HepG2 (cell line): ENCODE data around the gene ALDH3A2. TPM values are rescaled to one million over a fixed set of nuclear protein-coding genes. Genes with fewer than 3 reads are reported as not detected.

Experiments
- CC2D1A ChIP-seq: sonication (generic); formaldehyde crosslinking; IDR thresholded peaks from 2 replicates; pipeline ENCODE4 v1.8.1; 2023; ENCODE audit warnings: mild to moderate bottlenecking, missing genetic modification reagents
- GABPB1 ChIP-seq: IDR thresholded peaks from 2 replicates; pipeline ENCODE4 v1.6.1; 2016; ENCODE audit warnings: mild to moderate bottlenecking, missing genetic modification reagents, moderate library complexity, missing compliant biosample characterization
- HNF1A ChIP-seq, 2 experiments: sonication (generic) in 1 of 2; formaldehyde crosslinking in 1 of 2; IDR thresholded peaks; 2 replicates each; pipeline versions ENCODE4 v1.4.0 to v1.6.1; 2016 to 2020; ENCODE audit warnings: borderline replicate concordance in 1 of 2, low read depth in 1 of 2, mild to moderate bottlenecking in 1 of 2, missing genetic modification reagents in 1 of 2
- HNRNPLL ChIP-seq: fragments of 200-400 bp; formaldehyde crosslinking; IDR thresholded peaks from 2 replicates; pipeline ENCODE4 v1.6.1; 2017; ENCODE audit warnings: mild to moderate bottlenecking, low read depth, low read length; ENCODE audit not compliant: poor library complexity, severe bottlenecking
- MED13 ChIP-seq: sonication (generic); formaldehyde crosslinking; IDR thresholded peaks from 2 replicates; pipeline ENCODE4 v1.5.0; 2020; ENCODE audit warnings: missing genetic modification reagents
- NFKB2 ChIP-seq: sonication (generic); formaldehyde crosslinking; IDR thresholded peaks from 2 replicates; pipeline ENCODE4 v1.4.0; 2020; ENCODE audit warnings: missing genetic modification reagents, borderline replicate concordance
- NONO ChIP-seq, 2 experiments: fragments of 450-650 bp in 1 of 2; sonication (generic) in 1 of 2; formaldehyde crosslinking in 1 of 2; IDR thresholded peaks in 1 of 2; conservative IDR thresholded peaks in 1 of 2; 2 replicates each; pipeline versions ENCODE4 v1.6.1 to v1.8.0; 2017 to 2022; ENCODE audit warnings: mild to moderate bottlenecking in 1 of 2, missing genetic modification reagents in 1 of 2, moderate library complexity in 1 of 2
- RFX1 ChIP-seq: fragments of 450-650 bp; IDR thresholded peaks from 2 replicates; pipeline ENCODE4 v1.6.1; 2017
- SMC3 ChIP-seq: IDR thresholded peaks from 2 replicates; pipeline ENCODE4 v1.6.1; 2011; ENCODE audit warnings: low read length, improper control_type of control experiment
- STAT6 ChIP-seq: sonication (generic); formaldehyde crosslinking; IDR thresholded peaks from 2 replicates; pipeline ENCODE4 v1.4.0; 2020; ENCODE audit warnings: missing genetic modification reagents, mild to moderate bottlenecking, borderline replicate concordance
- TAF15 ChIP-seq: fragments of 200-400 bp; formaldehyde crosslinking; IDR thresholded peaks from one replicate; pipeline ENCODE4 v1.6.1; 2018; ENCODE audit warnings: mild to moderate bottlenecking, low read depth, low read length; ENCODE audit not compliant: poor library complexity, severe bottlenecking
- ZC3H13 ChIP-seq: sonication (generic); formaldehyde crosslinking; IDR thresholded peaks from 2 replicates; pipeline ENCODE4 v1.8.1; 2023; ENCODE audit warnings: mild to moderate bottlenecking, missing genetic modification reagents, moderate library complexity
- ZMYM3 ChIP-seq: sonication (generic); formaldehyde crosslinking; IDR thresholded peaks from 2 replicates; pipeline ENCODE4 v1.5.1; 2020; ENCODE audit warnings: mild to moderate bottlenecking, missing genetic modification reagents
- ZNF136 ChIP-seq: sonication (generic); formaldehyde crosslinking; IDR thresholded peaks from 2 replicates; pipeline ENCODE4 v1.8.1; 2022; ENCODE audit warnings: low read depth, mild to moderate bottlenecking, moderate library complexity, missing genetic modification reagents
- ZNF383 ChIP-seq: sonication (generic); formaldehyde crosslinking; IDR thresholded peaks from 2 replicates; pipeline ENCODE4 v1.4.0; 2020; ENCODE audit warnings: missing genetic modification reagents, mild to moderate bottlenecking, borderline replicate concordance
- ZNF558 ChIP-seq: sonication (generic); formaldehyde crosslinking; IDR thresholded peaks from 2 replicates; pipeline ENCODE4 v1.9.0; 2022; ENCODE audit warnings: mild to moderate bottlenecking, missing genetic modification reagents, borderline replicate concordance
- ZNF570 ChIP-seq: sonication (generic); formaldehyde crosslinking; IDR thresholded peaks from 2 replicates; pipeline ENCODE4 v1.4.0; 2020; ENCODE audit warnings: mild to moderate bottlenecking, missing genetic modification reagents, borderline replicate concordance
- ZNF589 ChIP-seq: sonication (generic); formaldehyde crosslinking; conservative IDR thresholded peaks from 2 replicates; pipeline ENCODE4 v1.8.0; 2022; ENCODE audit warnings: mild to moderate bottlenecking, moderate library complexity, missing genetic modification reagents
- ZNF879 ChIP-seq: sonication (generic); formaldehyde crosslinking; IDR thresholded peaks from 2 replicates; pipeline ENCODE4 v1.8.1; 2023; ENCODE audit warnings: missing genetic modification reagents
- polyA plus RNA-seq, 8 experiments: library from polyadenylated mRNA; depleted of rRNA in 3 of 8; stranded (reverse) in 7 of 8; unstranded in 1 of 8; fragments of >200 nt; fragmentation: Illumina TruSeq in 4 of 8; extraction: Trizol in 4 of 8; gene quantifications; 2 replicates each; pipeline versions ENCODE4 v1.2.1 to v1.2.3, GENCODE V29; 2011 to 2016; ENCODE audit warnings: low read depth in 4 of 8, missing spikeins in 1 of 8, mixed read lengths in 1 of 8; ENCODE audit not compliant: insufficient read depth in 1 of 8
- total RNA-seq, 5 experiments: library from RNA; depleted of rRNA; stranded (reverse); fragments of >200 nt; fragmentation: Illumina TruSeq; extraction: Trizol; gene quantifications; 2 replicates each; pipeline ENCODE4 v1.2.3, GENCODE V29; 2016; ENCODE audit warnings: low read depth in 1 of 5

ALDH3A2 gene
- total and polyA plus RNA-seq, 2 of the 13 experiments (the other 11 are each of a cell fraction or from before 2014, with no cell fraction given) = 80.8 to 180 TPM

GRCh38 chr17:19703828-19704613 is 55.5 kb downstream of the ALDH3A2 start (continued):
- TF ChIP-seq STAT6 (no peak), ZNF589 (CRISPR knock-in tag) (no peak), ZNF383 (0 out of 2 replicates have a peak, but pooled peaks have one; percentile 67), GABPB1 (CRISPR knock-in tag) (peak; percentile 25; the same call in 1 of the 2 replicates), CC2D1A (CRISPR knock-in tag) (no peak), HNF1A (IDR thresholded peaks at IDR 0.05; ENCODE audit: low read depth) (no peak), HNF1A (CRISPR knock-in tag; IDR thresholded peaks at IDR 0.05; ENCODE audit: borderline replicate concordance) (peak; percentile 37; the same call in 1 of the 2 replicates), RFX1 (no peak), ZNF136 (no peak), ZNF558 (CRISPR knock-in tag) (no peak), HNRNPLL (peak; percentile 12), SMC3 (no peak), ZMYM3 (peak; percentile 58; the same call in 1 of the 2 replicates), NFKB2 (no peak), ZC3H13 (CRISPR knock-in tag) (no peak), ZNF879 (CRISPR knock-in tag) (no peak), NONO (IDR thresholded peaks at IDR 0.05) (no peak), NONO (CRISPR knock-in tag; conservative IDR thresholded peaks at IDR 0.05) (no peak), TAF15 (no peak), ZNF570 (no peak), MED13 (no peak)
